K562 treated with DMSO at 1 percent for 48 hours (cell line): ENCODE data around the gene SOHLH1. TPM values are rescaled to one million over a fixed set of nuclear protein-coding genes. Genes with fewer than 3 reads are reported as not detected.

Experiments used
- total RNA-seq: library from RNA; unstranded; fragments of 300-600 nt; gene quantifications from 2 replicates; pipeline ENCODE4 v1.2.3, GENCODE V29; 2022; ENCODE audit warnings: low replicate concordance; ENCODE audit errors: extremely low read depth

Gene SOHLH1
- total RNA-seq = not detected in 2 replicates

DNA sequence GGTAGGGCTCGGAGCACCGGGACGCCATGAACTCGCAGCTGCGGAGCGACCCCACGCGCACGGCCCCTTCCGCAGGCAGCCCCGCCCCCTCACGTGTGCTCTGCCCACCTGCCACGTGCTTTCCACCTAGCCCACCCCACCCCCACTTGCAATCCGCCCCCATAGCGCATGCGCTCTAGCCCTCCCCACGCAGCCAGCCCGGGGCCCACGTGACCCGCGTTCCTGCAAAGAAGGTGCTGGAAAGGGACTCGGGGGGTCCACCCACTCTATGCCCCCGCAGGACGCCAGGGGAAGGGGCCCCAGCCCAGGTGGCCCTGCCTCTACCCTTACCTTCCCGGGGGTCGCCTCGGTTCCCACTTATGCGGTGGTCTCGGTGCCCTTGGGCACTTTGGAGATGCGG is at the start of gene SOHLH1:
SOHLH1 (minus strand) TSS at position 42 of the 400 bp plus-strand sequence; CDS start at position 28, 14 bp downstream.

GRCh38 chr9:135701959-135702721 is 2.9 kb upstream of the SOHLH1 start, which contains the start of gene KCNT1:
TSS of gene KCNT1 (plus strand) at chr9:135702185. CDS start at chr9:135702259, 74 bp downstream.

DNA sequence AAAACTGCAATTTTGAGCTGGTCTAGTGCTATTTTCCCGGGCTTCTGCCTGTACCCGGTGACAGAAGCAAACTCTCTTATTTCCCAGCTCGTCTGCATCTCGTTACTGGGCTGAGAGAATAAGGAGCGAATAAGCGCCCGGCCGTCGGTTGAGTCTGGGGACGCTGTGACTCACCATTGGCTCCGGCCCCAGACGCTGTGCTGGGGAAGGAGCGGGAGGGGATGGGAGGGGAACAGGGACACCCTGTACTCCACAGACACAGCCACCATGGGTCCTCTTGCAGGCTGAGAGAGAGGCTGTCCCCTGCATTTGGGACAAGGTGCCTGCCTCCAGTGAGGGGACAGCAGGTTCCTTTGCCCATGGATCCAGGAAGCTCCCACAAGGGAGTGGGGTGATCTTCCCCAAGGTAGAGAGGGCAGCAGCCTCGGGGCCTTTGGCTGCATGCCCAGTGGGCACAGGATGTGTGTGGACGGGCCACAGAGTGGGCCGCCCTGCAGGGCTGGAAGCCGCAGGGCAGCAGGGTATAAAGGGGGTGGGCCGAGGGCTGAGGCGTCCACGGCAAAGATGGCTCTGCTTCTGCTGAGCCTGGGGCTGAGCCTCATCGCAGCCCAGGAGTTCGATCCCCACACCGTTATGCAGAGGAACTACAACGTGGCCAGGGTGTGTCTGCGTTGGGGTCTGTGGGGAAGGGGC is 36.4 kb downstream of the SOHLH1 start, which contains the start of gene LCN9:
LCN9 (plus strand) TSS at position 552 of the 693 bp plus-strand sequence; CDS start at position 565, 13 bp downstream.

Other genes with a start within 250 kb of the SOHLH1 start
- gene PPP1R26, start 219.7 kb downstream of the SOHLH1 start, total RNA-seq = not detected in 2 replicates
- gene MRPS2, start 198.8 kb downstream of the SOHLH1 start, total RNA-seq = not detected in 2 replicates
- not detected in 2 replicates for gene LCN1, start 178.0 kb downstream of the SOHLH1 start, total RNA-seq
- gene OBP2A, start 153.4 kb downstream of the SOHLH1 start, total RNA-seq = not detected in 2 replicates
- not detected in 2 replicates for gene PAEP, start 137.7 kb downstream of the SOHLH1 start, total RNA-seq
- gene GLT6D1, start 59.9 kb downstream of the SOHLH1 start, total RNA-seq = not detected in 2 replicates
- not detected in 2 replicates for gene LCN9, start 36.2 kb downstream of the SOHLH1 start, total RNA-seq
- not detected in 2 replicates for gene KCNT1, start 2.7 kb upstream of the SOHLH1 start, total RNA-seq
- not detected in 2 replicates for gene CAMSAP1, start 208.1 kb upstream of the SOHLH1 start, total RNA-seq